Epithelial cell of proximal tubule (primary cell): Measurements from ENCODE around the gene C15orf40. TPM values are rescaled to one million over a fixed set of nuclear protein-coding genes. Genes with fewer than 3 reads are reported as not detected.

ENCODE experiments used
- total RNA-seq: library from RNA; depleted of rRNA; stranded (reverse); fragments of >200 nt; gene quantifications from 2 replicates; pipeline ENCODE4 v1.2.3, GENCODE V29; 2015

C15orf40 gene
- total RNA-seq, 1 donor from 2014 or later: 19.2 TPM

Other genes with a start within 250 kb of the C15orf40 start
- gene FSD2, start 205.6 kb downstream of the C15orf40 start, total RNA-seq: not detected in 2 replicates
- gene WHAMM, start 202.0 kb downstream of the C15orf40 start, total RNA-seq: 6.0 TPM in 2 replicates
- 41.4 and 48.8 TPM in 2 replicates for gene HOMER2, start 58.9 kb downstream of the C15orf40 start, total RNA-seq
- 35.8 and 40.5 TPM in 2 replicates for gene RAMAC, start 25.4 kb downstream of the C15orf40 start, total RNA-seq
- gene BTBD1, start 55.6 kb upstream of the C15orf40 start, total RNA-seq: 47.6 and 62.1 TPM in 2 replicates
- 0.81 and 2.0 TPM in 2 replicates for gene TM6SF1, start 96.0 kb upstream of the C15orf40 start, total RNA-seq
- 43.1 and 61.1 TPM in 2 replicates for gene HDGFL3, start 196.2 kb upstream of the C15orf40 start, total RNA-seq